Calu3 (cell line): Measurements from ENCODE around the gene ASB18. TPM values are rescaled to one million over a fixed set of nuclear protein-coding genes. Genes with fewer than 3 reads are reported as not detected.

Experiments used
- BruUV-seq: library from RNA; stranded (reverse); fragments of 400-500 nt; replicated peaks from 2 replicates; lab custom pipeline; 2021; lab: Mats Ljungman, UMichigan
- CTCF ChIA-PET: fragments of 300-600 bp; sonication (Branson Sonifier 250); formaldehyde crosslinking; loops from one replicate; lab custom pipeline; 2022; ENCODE audit warnings: antibody characterized with exemption; lab: Charles Lee
- DNase-seq: peaks from one replicate; pipeline ENCODE4 v3.0.0; 2022
- H3K27ac Mint-ChIP-seq: one replicate; pipeline ENCODE4 v1.8.0; 2022; ENCODE audit warnings: mixed read lengths; ENCODE audit not compliant: unreplicated experiment
- H3K27me3 Mint-ChIP-seq: one replicate; pipeline ENCODE4 v1.8.0; 2022; ENCODE audit warnings: mixed read lengths; ENCODE audit not compliant: unreplicated experiment
- H3K36me3 Mint-ChIP-seq: one replicate; pipeline ENCODE4 v1.8.0; 2022; ENCODE audit warnings: mild to moderate bottlenecking, moderate library complexity, mixed read lengths; ENCODE audit not compliant: insufficient read depth, unreplicated experiment
- H3K4me1 Mint-ChIP-seq: one replicate; pipeline ENCODE4 v1.8.0; 2022; ENCODE audit warnings: mild to moderate bottlenecking, low read depth, mixed read lengths; ENCODE audit not compliant: unreplicated experiment
- H3K4me3 Mint-ChIP-seq: one replicate; pipeline ENCODE4 v1.8.0; 2022; ENCODE audit warnings: mild to moderate bottlenecking, low read depth, moderate library complexity, mixed read lengths; ENCODE audit not compliant: unreplicated experiment
- H3K9me3 Mint-ChIP-seq: one replicate; pipeline ENCODE4 v1.8.0; 2022; ENCODE audit warnings: low read depth, mixed read lengths; ENCODE audit not compliant: unreplicated experiment
- intact Hi-C: fragments of 100-400 bp; cut with micrococcal nuclease; formaldehyde crosslinking; loops from one replicate; pipeline ENCODE4 v1.10.0; 2022; ENCODE audit not compliant: unreplicated experiment
- total RNA-seq: library from RNA; stranded (reverse); gene quantifications from 2 replicates; pipeline ENCODE4 v1.2.3, GENCODE V29; 2022
- TF ChIP-seq, protein P1 (sequence below): fragments of 200-600 bp; IDR thresholded peaks from one replicate; pipeline ENCODE4 v1.8.0; 2022; ENCODE audit warnings: antibody characterized with exemption; ENCODE audit not compliant: unreplicated experiment

Gene ASB18
- total RNA-seq, 1 experiment from 2014 or later: not detected

DNA sequence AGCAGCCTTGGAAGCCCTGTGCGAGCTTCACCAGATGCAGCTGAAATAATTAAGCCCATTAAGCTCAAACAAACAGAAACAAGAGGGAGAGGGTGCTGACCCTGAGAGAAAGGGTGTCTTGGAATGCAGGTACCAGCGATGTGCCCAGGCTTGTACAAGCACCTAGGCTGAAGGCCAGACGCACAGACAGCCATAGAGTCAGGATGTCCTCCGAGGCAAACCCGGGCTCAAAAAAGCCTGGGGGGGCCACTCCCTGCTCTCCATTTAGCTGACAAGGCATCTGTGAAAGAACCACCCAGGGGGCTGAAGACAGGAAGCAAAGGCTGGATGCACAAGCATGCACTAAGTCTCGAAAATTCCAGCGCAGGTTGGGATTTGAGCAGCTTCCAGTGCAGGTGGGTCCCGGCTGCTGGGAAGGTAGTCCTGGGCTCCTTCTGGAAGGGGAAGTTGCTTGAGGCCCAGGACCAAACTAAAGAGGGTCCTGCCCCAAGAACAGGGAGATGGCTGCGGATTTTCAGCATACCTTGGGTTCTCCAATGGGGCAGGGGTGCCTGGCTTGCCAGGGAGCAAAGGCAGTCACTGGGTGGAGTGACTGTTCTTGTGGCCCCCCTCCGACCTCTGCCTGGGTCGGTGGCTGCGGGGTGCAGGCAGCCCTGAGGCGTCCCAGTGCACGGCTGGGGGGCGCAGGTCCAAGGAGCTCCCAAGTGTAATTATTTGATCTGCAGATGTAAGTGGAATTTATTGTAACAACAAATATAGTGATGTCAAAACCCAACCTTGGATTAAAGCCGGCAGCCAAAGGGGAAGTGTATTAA lies 102.0 kb downstream of the ASB18 start:
- TF ChIP-seq, protein P1, sequence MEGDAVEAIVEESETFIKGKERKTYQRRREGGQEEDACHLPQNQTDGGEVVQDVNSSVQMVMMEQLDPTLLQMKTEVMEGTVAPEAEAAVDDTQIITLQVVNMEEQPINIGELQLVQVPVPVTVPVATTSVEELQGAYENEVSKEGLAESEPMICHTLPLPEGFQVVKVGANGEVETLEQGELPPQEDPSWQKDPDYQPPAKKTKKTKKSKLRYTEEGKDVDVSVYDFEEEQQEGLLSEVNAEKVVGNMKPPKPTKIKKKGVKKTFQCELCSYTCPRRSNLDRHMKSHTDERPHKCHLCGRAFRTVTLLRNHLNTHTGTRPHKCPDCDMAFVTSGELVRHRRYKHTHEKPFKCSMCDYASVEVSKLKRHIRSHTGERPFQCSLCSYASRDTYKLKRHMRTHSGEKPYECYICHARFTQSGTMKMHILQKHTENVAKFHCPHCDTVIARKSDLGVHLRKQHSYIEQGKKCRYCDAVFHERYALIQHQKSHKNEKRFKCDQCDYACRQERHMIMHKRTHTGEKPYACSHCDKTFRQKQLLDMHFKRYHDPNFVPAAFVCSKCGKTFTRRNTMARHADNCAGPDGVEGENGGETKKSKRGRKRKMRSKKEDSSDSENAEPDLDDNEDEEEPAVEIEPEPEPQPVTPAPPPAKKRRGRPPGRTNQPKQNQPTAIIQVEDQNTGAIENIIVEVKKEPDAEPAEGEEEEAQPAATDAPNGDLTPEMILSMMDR: no peak
- peaks cover 15% of the 10 kb centered on the region for H3K36me3 Mint-ChIP-seq
- H3K9me3 Mint-ChIP-seq: no peaks in the 10 kb centered on the region
- no TSS peak for BruUV-seq
- no peaks in the 10 kb centered on the region for H3K4me1 Mint-ChIP-seq
- intact Hi-C loops: no loop called here
- H3K27ac Mint-ChIP-seq: no peak overlapping the region
- H3K4me3 Mint-ChIP-seq: no peak overlapping the region
- H3K27me3 Mint-ChIP-seq: peaks cover 26% of the 10 kb centered on the region
- CTCF ChIA-PET: interaction anchor here (1.4 kb wide), 1 partner anchor 9 kb away, joined by 4 read pairs; no protein-coding TSS in a partner anchor
- no peak for DNase-seq

DNA sequence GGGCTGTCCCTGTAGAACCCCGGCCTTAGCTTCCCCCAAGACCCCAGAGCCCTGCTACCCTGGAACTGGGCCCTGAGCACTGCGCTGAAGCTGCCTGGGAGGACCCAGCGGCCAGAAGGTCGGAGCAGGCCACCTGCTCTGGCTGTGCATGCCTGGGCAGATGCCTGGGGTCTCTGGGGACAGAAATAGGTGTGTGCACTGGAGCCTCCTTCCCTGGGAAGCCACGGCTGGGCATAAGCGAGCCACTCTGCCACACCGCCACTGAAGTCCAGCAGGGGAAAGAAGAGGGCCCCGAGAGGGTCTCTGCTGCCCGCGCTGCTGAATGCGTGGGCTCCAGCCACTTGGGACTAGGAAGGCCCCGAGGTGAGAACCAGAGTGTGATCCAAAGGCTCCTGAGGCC lies 102.7 kb downstream of the ASB18 start:
- peaks cover 29% of the 10 kb centered on the region for H3K27me3 Mint-ChIP-seq

DNA sequence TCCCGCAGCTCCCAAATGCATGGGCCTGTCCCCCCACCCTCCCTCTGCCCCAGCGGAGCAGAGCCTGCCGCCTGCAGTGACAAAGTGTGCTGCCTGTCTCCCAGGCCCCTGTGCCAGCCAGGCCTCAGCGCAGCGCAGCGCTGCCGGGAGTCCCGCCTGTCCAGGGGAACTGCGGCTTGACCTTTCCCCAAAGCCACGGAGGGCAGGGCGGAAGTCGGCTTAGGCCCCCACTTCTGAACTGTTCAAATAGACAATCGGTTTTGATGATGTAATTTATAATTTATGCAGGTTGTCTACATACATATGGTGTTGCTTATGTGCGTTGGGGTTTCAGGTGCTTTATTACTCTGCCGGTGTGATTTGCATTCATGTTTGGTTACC lies 103.1 kb downstream of the ASB18 start:
- DNase-seq: no peak

More for the DNA sequence above, 102.7 kb downstream of the ASB18 start:
- Mint-ChIP-seq H3K36me3 (peaks cover 8% of the 10 kb centered on the region), H3K27ac (no peak overlapping the region), H3K9me3 (no peaks in the 10 kb centered on the region), H3K4me3 (no peak overlapping the region), H3K4me1 (no peaks in the 10 kb centered on the region)
- CTCF ChIA-PET: interaction anchor here (1.4 kb wide), 1 partner anchor 9 kb away, joined by 4 read pairs; no protein-coding TSS in a partner anchor
- TF ChIP-seq, protein P1: no peak
- no peak for DNase-seq
- intact Hi-C loops: no loop called here
- BruUV-seq: no TSS peak

DNA sequence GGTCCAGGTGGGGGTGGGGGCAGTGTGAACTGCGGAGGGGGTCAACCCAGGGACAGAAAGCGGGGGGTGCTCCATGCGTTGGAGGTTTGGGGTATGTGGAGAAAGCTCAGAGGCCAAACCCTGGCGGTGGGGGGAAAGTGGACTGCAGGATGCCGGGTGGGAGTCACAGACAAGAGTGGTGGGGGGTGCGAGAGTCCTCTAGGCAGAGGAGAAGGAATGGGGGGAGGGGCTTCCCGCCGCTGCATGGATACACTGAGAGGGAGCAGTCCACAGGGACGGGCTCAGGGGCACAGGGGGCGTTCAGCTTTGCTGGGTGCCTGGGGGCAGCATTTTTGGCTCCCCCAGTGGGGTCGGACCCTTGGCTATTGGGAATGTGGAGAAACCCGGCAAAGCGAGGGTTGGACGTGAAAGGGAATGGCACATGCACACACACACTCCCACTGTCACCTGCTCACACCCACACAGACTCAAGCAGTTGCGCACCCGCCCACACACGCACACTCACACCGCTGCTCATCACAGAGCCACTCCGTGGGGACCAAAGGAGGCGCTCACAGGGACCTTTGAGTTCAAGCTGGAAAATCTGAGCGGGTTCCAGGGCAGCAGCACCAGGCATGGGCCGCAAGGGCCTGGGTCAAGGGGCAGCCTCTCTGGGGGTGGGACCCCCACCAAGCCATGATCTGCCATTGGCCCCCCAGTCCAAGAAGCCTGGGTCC lies 103.7 kb downstream of the ASB18 start:
- intact Hi-C loops: no loop called here
- Mint-ChIP-seq H3K27me3 (peaks cover 29% of the 10 kb centered on the region), H3K9me3 (no peaks in the 10 kb centered on the region), H3K27ac (no peak overlapping the region), H3K4me1 (no peaks in the 10 kb centered on the region), H3K4me3 (no peak overlapping the region), H3K36me3 (peaks cover under 1% of the 10 kb centered on the region)
- TF ChIP-seq, protein P1: no peak
- no peak for DNase-seq
- no TSS peak for BruUV-seq
- CTCF ChIA-PET: no interaction called here

More for the DNA sequence above, 103.1 kb downstream of the ASB18 start:
- H3K4me1 Mint-ChIP-seq: no peaks in the 10 kb centered on the region
- no TSS peak for BruUV-seq
- H3K36me3 Mint-ChIP-seq: peaks cover 5% of the 10 kb centered on the region
- H3K27ac Mint-ChIP-seq: no peak overlapping the region
- TF ChIP-seq, protein P1: no peak
- no peak overlapping the region for H3K4me3 Mint-ChIP-seq
- CTCF ChIA-PET: no interaction called here
- intact Hi-C loops: no loop called here
- no peaks in the 10 kb centered on the region for H3K9me3 Mint-ChIP-seq
- H3K27me3 Mint-ChIP-seq: peaks cover 29% of the 10 kb centered on the region
